ENCODE data around the gene PERCC1. TPM values are rescaled to one million over a fixed set of nuclear protein-coding genes. Genes with fewer than 3 reads are reported as not detected.
A peak's percentile ranks its signal among the peaks of the same experiment; 100 is the strongest.
"Not testable (repeated sequence)": the region's sequence is repeated elsewhere in the genome, so short reads cannot be mapped to it uniquely, and the experiment has no call there.

PERCC1 gene
- total and polyA plus RNA-seq, 9 of the 15 experiments (the other 6 are each of a cell fraction or from before 2014, with no cell fraction given): not detected

GRCh38 chr16:1469141-1469540 lies 38.3 kb downstream of the PERCC1 start:
- BruUV-seq (replicated peaks); H3K9ac ChIP-seq (ENCODE audit: insufficient read depth in 1 of 2, low read depth in 2 of 2, low read length in 2 of 2); H3K27ac ChIP-seq (ENCODE audit: extremely low read depth, low read depth, low read length); H2AFZ ChIP-seq (ENCODE audit: low read depth, low read length); H3K9me3 ChIP-seq (replicated peaks; ENCODE audit: control insufficient read depth, insufficient read depth, low read depth, low read length); CTCF ChIA-PET (ENCODE audit: low intra/inter-chr PET ratio); H3K9me1 ChIP-seq (ENCODE audit: control insufficient read depth, insufficient read depth, low read length); H3K4me3 ChIP-seq; intact Hi-C loops (cut with micrococcal nuclease); DNase-seq (ENCODE audit: extremely low read depth in 1 of 4, low spot score in 3 of 4); ATAC-seq; H3K4me2 ChIP-seq (ENCODE audit: insufficient read depth, low read length); H3K27me3 ChIP-seq (ENCODE audit: control insufficient read depth in 2 of 2, insufficient read depth in 2 of 2, low read length in 2 of 2); in situ Hi-C loops (cut with MboI); FAIRE-seq: not testable (repeated sequence)
- WGBS (ENCODE audit: insufficient coverage, low coverage, missing lambda C conversion rate): 59% methylated on average over 5 of the region's 5 CpGs
- Histone ChIP-seq H3K36me3 (ENCODE audit: control insufficient read depth, insufficient read depth, low read length) (peaks cover 14% of the 10 kb centered on the region; the same call in 2 of the 3 replicates), H4K20me1 (replicated peaks; ENCODE audit: control insufficient read depth, insufficient read depth, low read length) (peaks cover 10% of the 10 kb centered on the region), H3K79me2 (ENCODE audit: control insufficient read depth, insufficient read depth, low read length) (peaks cover 72% of the 10 kb centered on the region), H3K4me1 (replicated peaks in 1 of 2; ENCODE audit: control insufficient read depth in 2 of 2, insufficient read depth in 2 of 2, low read length in 2 of 2) (peaks cover 32 to 68% of the 10 kb centered on the region in 2 experiments; a peak in 4 of 5 replicates)
- POLR2A ChIA-PET: interaction anchor here (1.1 kb wide), 1 partner anchor 24 kb away, joined by 3 read pairs; the partner anchor contains the start of gene TELO2
- TF ChIP-seq ZNF121 (CRISPR knock-in tag; conservative IDR thresholded peaks at IDR 0.05) (peak; percentile 48; the same call in 1 of the 2 replicates), DACH1 (IDR thresholded peaks at IDR 0.05; ENCODE audit: partially characterized antibody) (peak; percentile 81), ZNF512 (tag; IDR thresholded peaks at IDR 0.05) (peak; percentile 52)

GRCh38 chr16:1469693-1470201 lies 38.9 kb downstream of the PERCC1 start:
- POLR2A ChIA-PET: interaction anchor here (0.7 kb wide), 1 partner anchor 23 kb away, joined by 3 read pairs; no protein-coding TSS in a partner anchor

More at GRCh38 chr16:1469693-1470201, 38.9 kb downstream of the PERCC1 start:
- BruUV-seq (replicated peaks): no TSS peak
- WGBS (ENCODE audit: insufficient coverage, low coverage, missing lambda C conversion rate): 81% methylated on average over 20 of the region's 20 CpGs
- in situ Hi-C loops (cut with MboI): no loop called here
- FAIRE-seq (no peak), DNase-seq (ENCODE audit: extremely low read depth in 1 of 4, low spot score in 3 of 4) (no peak), ATAC-seq (no peak)
- no peak overlapping the region for H2AFZ ChIP-seq (ENCODE audit: low read depth, low read length)
- CTCF ChIA-PET (ENCODE audit: low intra/inter-chr PET ratio): no interaction called here
- peaks cover 10% of the 10 kb centered on the region for H4K20me1 ChIP-seq (replicated peaks; ENCODE audit: control insufficient read depth, insufficient read depth, low read length)
- H3K4me2 ChIP-seq (ENCODE audit: insufficient read depth, low read length): no peak overlapping the region
- peaks cover 10% of the 10 kb centered on the region; the same call in 1 of the 3 replicates for H3K36me3 ChIP-seq (ENCODE audit: control insufficient read depth, insufficient read depth, low read length)
- H3K4me3 ChIP-seq: no peak overlapping the region
- H3K9me3 ChIP-seq (replicated peaks; ENCODE audit: control insufficient read depth, insufficient read depth, low read depth, low read length): no peaks in the 10 kb centered on the region
- peaks cover 6% of the 10 kb centered on the region for H3K9me1 ChIP-seq (ENCODE audit: control insufficient read depth, insufficient read depth, low read length)
- TF ChIP-seq TCF7 (IDR thresholded peaks at IDR 0.05; ENCODE audit: borderline replicate concordance) (no peak), ZNF41 (CRISPR knock-in tag; conservative IDR thresholded peaks at IDR 0.05) (no peak), RBM15 (IDR thresholded peaks at IDR 0.05; ENCODE audit: insufficient read depth, low read length) (no peak), ZNF707 (CRISPR knock-in tag; conservative IDR thresholded peaks at IDR 0.05) (no peak), FOXA3 (CRISPR knock-in tag; conservative IDR thresholded peaks at IDR 0.05 in 1 of 2, IDR thresholded peaks at IDR 0.05 in 1 of 2) (no peak)
- H3K27me3 ChIP-seq (ENCODE audit: control insufficient read depth in 2 of 2, insufficient read depth in 2 of 2, low read length in 2 of 2): no peaks in the 10 kb centered on the region
- peak overlapping the region in 1 of 2 experiments; percentile 6; a peak in 1 of 4 replicates for H3K9ac ChIP-seq (ENCODE audit: insufficient read depth in 1 of 2, low read depth in 2 of 2, low read length in 2 of 2)
- intact Hi-C loops (cut with micrococcal nuclease): no loop called here
- peaks cover 78% of the 10 kb centered on the region for H3K79me2 ChIP-seq (ENCODE audit: control insufficient read depth, insufficient read depth, low read length)
- no peak overlapping the region for H3K27ac ChIP-seq (ENCODE audit: extremely low read depth, low read depth, low read length)
- H3K4me1 ChIP-seq (replicated peaks in 1 of 2; ENCODE audit: control insufficient read depth in 2 of 2, insufficient read depth in 2 of 2, low read length in 2 of 2): peaks cover 32 to 69% of the 10 kb centered on the region in 2 experiments; a peak in 4 of 5 replicates

Measured in K562 (cell line).